Measurements from ENCODE around the gene KCNQ1. TPM values are rescaled to one million over a fixed set of nuclear protein-coding genes. Genes with fewer than 3 reads are reported as not detected.

The KCNQ1 gene
- total RNA-seq, 1 experiment from 2014 or later, result 9.2 TPM

- BruUV-seq (replicated peaks), result no TSS peak
- H3K27ac Mint-ChIP-seq (ENCODE audit: unreplicated experiment), result no peak overlapping the region
- no peaks in the 10 kb centered on the region for H3K36me3 Mint-ChIP-seq (ENCODE audit: insufficient read depth, unreplicated experiment)
- TF ChIP-seq CTCF (IDR thresholded peaks at IDR 0.05; ENCODE audit: unreplicated experiment), result no peak
- CTCF ChIA-PET, result no interaction called here
- no peaks in the 10 kb centered on the region for H3K9me3 Mint-ChIP-seq (ENCODE audit: low read depth, unreplicated experiment)
- no peak overlapping the region for H3K4me3 Mint-ChIP-seq (ENCODE audit: low read depth, unreplicated experiment)
- H3K4me1 Mint-ChIP-seq (ENCODE audit: low read depth, unreplicated experiment), result no peaks in the 10 kb centered on the region
- intact Hi-C loops (cut with micrococcal nuclease; ENCODE audit: unreplicated experiment), result no loop called here
- no peak for DNase-seq
- peaks cover 2% of the 10 kb centered on the region for H3K27me3 Mint-ChIP-seq (ENCODE audit: unreplicated experiment)
Observed at GRCh38 chr11:2512431-2513407, 67.9 kb downstream of the KCNQ1 start.

- Mint-ChIP-seq H3K36me3 (ENCODE audit: insufficient read depth, unreplicated experiment) (no peaks in the 10 kb centered on the region), H3K9me3 (ENCODE audit: low read depth, unreplicated experiment) (no peaks in the 10 kb centered on the region), H3K4me3 (ENCODE audit: low read depth, unreplicated experiment) (no peak overlapping the region), H3K27ac (ENCODE audit: unreplicated experiment) (no peak overlapping the region), H3K27me3 (ENCODE audit: unreplicated experiment) (no peaks in the 10 kb centered on the region), H3K4me1 (ENCODE audit: low read depth, unreplicated experiment) (no peaks in the 10 kb centered on the region)
- BruUV-seq (replicated peaks), result no TSS peak
- DNase-seq, result no peak
- CTCF ChIA-PET, result no interaction called here
- intact Hi-C loops (cut with micrococcal nuclease; ENCODE audit: unreplicated experiment), result no loop called here
- no peak for TF ChIP-seq CTCF (IDR thresholded peaks at IDR 0.05; ENCODE audit: unreplicated experiment)
Observed at GRCh38 chr11:2513441-2513840, 68.6 kb downstream of the KCNQ1 start.

GRCh38 chr11:2515401-2516275, 70.8 kb downstream of the KCNQ1 start:
- no peak for DNase-seq
- Mint-ChIP-seq H3K9me3 (ENCODE audit: low read depth, unreplicated experiment) (no peaks in the 10 kb centered on the region), H3K4me3 (ENCODE audit: low read depth, unreplicated experiment) (no peak overlapping the region), H3K36me3 (ENCODE audit: insufficient read depth, unreplicated experiment) (peaks cover 5% of the 10 kb centered on the region), H3K4me1 (ENCODE audit: low read depth, unreplicated experiment) (no peaks in the 10 kb centered on the region), H3K27me3 (ENCODE audit: unreplicated experiment) (peaks cover under 1% of the 10 kb centered on the region), H3K27ac (ENCODE audit: unreplicated experiment) (no peak overlapping the region)
- intact Hi-C loops (cut with micrococcal nuclease; ENCODE audit: unreplicated experiment), result no loop called here
- BruUV-seq (replicated peaks), result no TSS peak
- TF ChIP-seq CTCF (IDR thresholded peaks at IDR 0.05; ENCODE audit: unreplicated experiment), result no peak
- CTCF ChIA-PET, result no interaction called here

GRCh38 chr11:2516276-2517015, 71.6 kb downstream of the KCNQ1 start:
- CTCF ChIA-PET, result no interaction called here
- no peak for DNase-seq
- TF ChIP-seq CTCF (IDR thresholded peaks at IDR 0.05; ENCODE audit: unreplicated experiment), result no peak
- peaks cover 5% of the 10 kb centered on the region for H3K36me3 Mint-ChIP-seq (ENCODE audit: insufficient read depth, unreplicated experiment)
- no peaks in the 10 kb centered on the region for H3K9me3 Mint-ChIP-seq (ENCODE audit: low read depth, unreplicated experiment)
- no peaks in the 10 kb centered on the region for H3K4me1 Mint-ChIP-seq (ENCODE audit: low read depth, unreplicated experiment)
- no peak overlapping the region for H3K4me3 Mint-ChIP-seq (ENCODE audit: low read depth, unreplicated experiment)
- intact Hi-C loops (cut with micrococcal nuclease; ENCODE audit: unreplicated experiment), result no loop called here
- BruUV-seq (replicated peaks), result no TSS peak
- no peak overlapping the region for H3K27ac Mint-ChIP-seq (ENCODE audit: unreplicated experiment)
- H3K27me3 Mint-ChIP-seq (ENCODE audit: unreplicated experiment), result peaks cover 9% of the 10 kb centered on the region

Data from Calu3 (cell line).